NCI-H2107 treated with DMSO at 0.1 percent for 48 hours (cell line): Measurements from ENCODE around the gene ZFAND6.

Source experiments
- DNase-seq: peaks from one replicate; lab custom pipeline; 2025; ENCODE audit not compliant: unreplicated experiment; lab: John Stamatoyannopoulos, UW

ZFAND6 gene

GRCh38 chr15:80049046-80049445 is 10.4 kb upstream of the ZFAND6 start:
- no peak for DNase-seq

GRCh38 chr15:80052597-80053304 is 6.7 kb upstream of the ZFAND6 start:
- no peak for DNase-seq

GRCh38 chr15:80055933-80056332 is 3.5 kb upstream of the ZFAND6 start:
- no peak for DNase-seq

- DNase-seq = no peak
Measured at GRCh38 chr15:80058044-80058443, 1.4 kb upstream of the ZFAND6 start.

- DNase-seq = no peak
Measured at GRCh38 chr15:80059786-80060355, 395 bp downstream of the ZFAND6 start.

- no peak for DNase-seq
Measured at GRCh38 chr15:80060356-80061006, 1.0 kb downstream of the ZFAND6 start.

- DNase-seq = no peak
Measured at GRCh38 chr15:80061582-80061981, 2.1 kb downstream of the ZFAND6 start.

GRCh38 chr15:80066912-80067311 is 7.4 kb downstream of the ZFAND6 start:
- DNase-seq = no peak

GRCh38 chr15:80068578-80068977 is 9.1 kb downstream of the ZFAND6 start:
- DNase-seq = no peak

GRCh38 chr15:80070840-80071239 is 11.4 kb downstream of the ZFAND6 start:
- DNase-seq = peak; percentile 42

- no peak for DNase-seq
Measured at GRCh38 chr15:80071652-80072051, 12.2 kb downstream of the ZFAND6 start.

- peak; percentile 84 for DNase-seq
Measured at GRCh38 chr15:80072285-80072994, 13.0 kb downstream of the ZFAND6 start.

- no peak for DNase-seq
Measured at GRCh38 chr15:80073197-80073596, 13.7 kb downstream of the ZFAND6 start.

GRCh38 chr15:80076321-80077318 is 17.1 kb downstream of the ZFAND6 start:
- no peak for DNase-seq

GRCh38 chr15:80081390-80081789 is 21.9 kb downstream of the ZFAND6 start:
- DNase-seq = no peak

GRCh38 chr15:80087104-80087503 is 27.6 kb downstream of the ZFAND6 start:
- DNase-seq = no peak

- DNase-seq = no peak
Measured at GRCh38 chr15:80090041-80090440, 30.6 kb downstream of the ZFAND6 start.

- DNase-seq = no peak
Measured at GRCh38 chr15:80090879-80091503, 31.5 kb downstream of the ZFAND6 start.

- DNase-seq = no peak
Measured at GRCh38 chr15:80093854-80094418, 34.5 kb downstream of the ZFAND6 start.

GRCh38 chr15:80095511-80095910 is 36.0 kb downstream of the ZFAND6 start:
- no peak for DNase-seq
